MM.1S (cell line): Measurements from ENCODE around the gene HYAL2.

Experiments used
- CTCF ChIP-seq: fragments of 300-600 bp; sonication (generic); IDR thresholded peaks from 2 replicates; pipeline ENCODE4 v1.5.1; 2016; ENCODE audit warnings: antibody characterized with exemption, low read length, mixed read lengths
- EZH2 ChIP-seq: fragments of 300-600 bp; sonication (generic); optimal IDR thresholded peaks from 2 replicates; pipeline ENCODE3; 2017; ENCODE audit warnings: low read depth, mild to moderate bottlenecking, antibody characterized with exemption, low read length, mixed read lengths
- EZH2phosphoT487 ChIP-seq: fragments of 300-600 bp; sonication (generic); IDR thresholded peaks from 2 replicates; pipeline ENCODE4 v1.6.1; 2018; ENCODE audit warnings: antibody characterized with exemption, low read length

GRCh38 chr3:50314816-50315215, 7.7 kb downstream of the HYAL2 start:
- no peak for TF ChIP-seq CTCF
- no peak for TF ChIP-seq EZH2
- TF ChIP-seq EZH2phosphoT487 = no peak
